HG03520 (cell line): Measurements from ENCODE around the gene MMP24.
"Not testable (repeated sequence)": the region's sequence is repeated elsewhere in the genome, so short reads cannot be mapped to it uniquely, and the experiment has no call there.

Source experiments
- ATAC-seq: cut with Tn5 transposase; IDR thresholded peaks from one replicate; pipeline ENCODE4 v1.9.1; 2021; ENCODE audit warnings: mild to moderate bottlenecking, moderate library complexity; ENCODE audit not compliant: unreplicated experiment

MMP24 gene

DNA sequence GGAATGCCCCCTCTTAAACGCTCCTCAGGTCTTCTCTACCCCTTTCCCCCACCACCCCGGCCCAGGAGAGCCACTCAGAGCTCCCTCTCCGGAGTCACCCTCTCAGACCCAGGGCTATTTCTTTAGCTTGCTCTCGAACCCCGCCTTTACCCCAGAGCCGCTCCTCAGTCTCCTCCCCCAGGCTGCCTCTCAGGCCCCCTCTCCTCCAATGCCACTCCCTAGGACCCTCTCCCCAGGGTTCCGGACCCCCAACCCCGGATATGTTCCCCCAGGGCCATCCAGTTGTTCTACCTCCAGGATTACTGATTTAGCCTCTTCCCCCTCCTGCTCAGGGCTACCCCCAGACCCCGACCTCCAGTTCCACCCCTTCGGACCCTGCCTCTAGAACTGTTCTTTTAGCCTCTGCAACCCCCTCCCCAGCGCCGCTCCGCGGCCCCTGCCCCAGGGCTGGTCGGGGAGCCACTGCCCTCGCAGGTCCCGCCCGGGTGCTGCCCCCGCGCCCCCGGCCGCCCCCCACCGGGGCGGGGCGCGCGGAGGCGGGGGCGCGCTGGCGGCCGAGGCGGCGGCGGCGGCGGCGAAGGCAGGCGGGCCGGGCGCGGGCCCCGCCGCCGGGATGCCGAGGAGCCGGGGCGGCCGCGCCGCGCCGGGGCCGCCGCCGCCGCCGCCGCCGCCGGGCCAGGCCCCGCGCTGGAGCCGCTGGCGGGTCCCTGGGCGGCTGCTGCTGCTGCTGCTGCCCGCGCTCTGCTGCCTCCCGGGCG is at the start of gene MMP24:
Gene MMP24, plus strand, starts transcription at position 565 of the 758 bp plus-strand sequence. Its CDS starts 49 bp downstream, at position 614.
- ATAC-seq = no peak

- no peak for ATAC-seq
Observed at GRCh38 chr20:35179292-35180212, 46.9 kb upstream of the MMP24 start.

GRCh38 chr20:35180266-35180665 is 46.2 kb upstream of the MMP24 start:
- ATAC-seq = no peak

DNA sequence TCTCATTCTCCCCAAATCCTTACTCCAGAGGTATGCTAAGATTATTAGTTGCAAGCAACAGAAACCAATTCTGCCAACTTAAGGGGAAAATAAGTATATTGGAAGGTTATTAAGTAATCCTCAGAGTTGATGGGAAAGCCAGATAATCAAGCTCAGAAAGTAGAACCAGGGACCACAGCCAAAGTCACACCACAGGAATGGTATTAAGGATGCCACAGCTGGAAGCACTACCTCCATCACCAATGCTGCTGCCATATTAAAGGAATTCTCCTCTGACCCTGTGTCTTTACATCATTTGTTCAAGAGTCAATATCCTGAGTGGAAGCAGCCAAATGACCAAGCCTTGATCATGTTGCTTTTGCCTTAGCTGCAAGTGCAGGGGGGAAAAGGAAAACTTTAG is 44.8 kb upstream of the MMP24 start:
- no peak for ATAC-seq

- ATAC-seq = not testable (repeated sequence)
Observed at GRCh38 chr20:35186691-35187289, 39.7 kb upstream of the MMP24 start.

GRCh38 chr20:35187584-35188190 is 38.8 kb upstream of the MMP24 start:
- ATAC-seq = no peak

- not testable (repeated sequence) for ATAC-seq
Observed at GRCh38 chr20:35189223-35189622, 37.3 kb upstream of the MMP24 start.

DNA sequence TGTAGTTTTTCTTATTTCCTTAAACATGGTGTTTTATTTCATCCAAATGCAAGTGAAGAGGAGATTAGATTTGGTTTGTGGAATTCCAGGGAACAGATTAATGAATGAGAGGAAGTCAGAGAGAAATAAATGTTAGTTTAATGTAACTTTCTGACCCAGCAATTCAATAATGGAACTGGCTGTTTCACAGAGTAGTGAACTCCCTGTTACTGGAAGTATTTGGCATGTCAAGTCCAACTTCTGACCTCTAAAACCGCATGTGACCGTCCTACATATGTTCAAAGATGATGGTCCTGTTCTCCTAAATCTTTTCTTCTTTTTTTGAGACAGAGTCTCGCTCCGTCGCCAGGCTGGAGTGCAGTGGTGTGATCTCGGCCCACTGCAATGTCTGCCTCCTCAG is 35.9 kb upstream of the MMP24 start:
- ATAC-seq = no peak

DNA sequence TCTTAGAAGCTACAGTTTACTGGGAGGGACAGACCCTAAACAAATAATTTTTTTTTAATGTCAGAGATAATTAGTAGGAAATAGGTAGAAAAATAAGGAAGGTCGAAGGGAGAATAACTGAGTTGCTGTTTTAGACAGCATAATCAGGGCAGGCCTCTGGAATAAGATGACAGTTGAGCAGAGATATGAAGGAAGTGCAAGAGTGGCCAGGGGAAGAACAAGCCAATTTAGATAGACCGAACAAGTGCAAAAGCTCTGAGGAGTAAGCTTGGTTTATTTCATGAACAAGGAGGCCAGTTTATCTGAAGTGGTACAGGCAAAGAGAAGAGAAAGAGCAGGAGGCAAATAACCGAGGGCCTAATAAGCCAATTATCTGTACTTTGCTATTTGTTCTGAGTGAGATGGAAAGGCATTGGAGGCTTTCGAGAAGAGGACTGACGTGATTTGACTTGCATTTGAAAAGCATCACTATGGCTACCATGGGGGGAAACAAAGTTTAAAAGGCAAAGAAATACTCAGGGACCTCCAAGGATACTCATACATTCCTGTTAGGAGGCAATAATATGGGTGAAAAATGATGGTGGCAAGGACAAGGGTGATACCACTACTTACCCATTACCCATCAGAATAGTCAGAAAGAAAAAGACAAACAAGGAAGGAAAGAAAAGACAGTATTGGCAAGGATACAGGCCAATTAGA is 34.9 kb upstream of the MMP24 start:
- ATAC-seq = no peak

DNA sequence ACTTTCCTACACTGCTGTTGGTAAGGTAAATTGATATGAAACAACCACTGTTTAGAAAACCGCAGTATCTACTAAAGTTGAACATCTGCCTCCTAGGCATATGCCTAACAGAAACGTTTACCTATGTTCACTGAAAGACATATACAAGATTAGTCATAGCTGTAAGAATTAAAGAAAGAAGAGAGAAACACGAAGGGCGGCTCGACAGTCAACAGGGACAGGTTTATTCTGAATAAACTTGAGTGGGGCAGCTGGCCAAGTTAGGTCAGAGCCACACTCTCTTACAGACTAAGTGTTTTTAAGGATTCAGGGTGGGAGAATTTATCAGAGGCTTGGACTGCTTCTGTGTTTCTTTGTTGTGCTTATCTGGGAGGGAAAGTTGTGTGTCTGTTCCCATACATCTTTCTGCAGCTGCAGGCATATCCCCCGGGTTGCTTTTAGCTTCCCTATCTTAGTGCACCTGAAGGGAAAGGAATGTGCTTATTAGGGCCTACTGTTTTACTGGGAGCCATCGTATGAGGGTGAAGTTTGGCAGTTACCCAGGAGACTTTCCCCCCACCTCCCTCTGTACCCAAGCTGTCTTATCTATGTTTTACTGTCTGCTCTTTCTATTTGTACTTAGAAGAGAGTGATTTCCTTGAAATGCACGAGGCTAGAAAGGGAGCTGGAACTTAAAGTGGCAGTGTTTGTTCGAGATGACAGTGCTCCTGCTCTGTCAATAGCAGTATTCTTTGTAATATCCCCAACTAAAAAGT is 34.2 kb upstream of the MMP24 start:
- no peak for ATAC-seq

DNA sequence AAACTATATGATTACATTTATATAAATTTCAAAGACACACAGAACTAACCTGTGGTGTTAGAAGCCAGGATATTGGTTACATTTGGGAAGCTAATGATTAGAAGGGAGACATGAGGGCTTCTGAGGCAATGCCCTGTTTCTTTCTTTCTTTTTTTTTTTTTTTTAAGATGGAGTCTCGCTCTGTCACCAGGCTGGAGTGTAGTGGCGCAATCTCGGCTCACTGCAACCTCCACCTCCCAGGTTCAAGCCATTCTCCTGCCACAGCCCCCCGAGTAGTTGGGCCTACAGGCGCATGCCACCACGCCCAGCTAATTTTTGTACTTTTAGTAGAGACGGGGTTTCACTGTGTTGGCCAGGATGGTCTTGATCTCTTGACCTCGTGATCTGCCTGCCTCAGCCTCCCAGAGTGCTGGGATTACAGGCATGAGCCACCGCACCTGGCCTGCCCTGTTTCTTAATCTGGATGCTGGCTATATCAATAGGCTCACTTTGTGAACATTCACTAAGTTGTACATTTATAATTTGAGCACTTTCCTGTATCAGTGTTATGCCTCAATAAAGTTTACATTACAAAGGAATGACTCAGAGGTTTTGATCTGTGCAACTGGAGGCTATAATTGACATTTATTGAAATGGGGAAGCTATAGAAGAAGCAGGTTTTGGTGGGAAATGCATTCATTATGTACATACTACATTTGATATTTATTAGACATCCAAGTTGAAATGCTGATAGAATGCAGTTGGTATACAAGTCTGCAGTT is 33.3 kb upstream of the MMP24 start:
- not testable (repeated sequence) for ATAC-seq

DNA sequence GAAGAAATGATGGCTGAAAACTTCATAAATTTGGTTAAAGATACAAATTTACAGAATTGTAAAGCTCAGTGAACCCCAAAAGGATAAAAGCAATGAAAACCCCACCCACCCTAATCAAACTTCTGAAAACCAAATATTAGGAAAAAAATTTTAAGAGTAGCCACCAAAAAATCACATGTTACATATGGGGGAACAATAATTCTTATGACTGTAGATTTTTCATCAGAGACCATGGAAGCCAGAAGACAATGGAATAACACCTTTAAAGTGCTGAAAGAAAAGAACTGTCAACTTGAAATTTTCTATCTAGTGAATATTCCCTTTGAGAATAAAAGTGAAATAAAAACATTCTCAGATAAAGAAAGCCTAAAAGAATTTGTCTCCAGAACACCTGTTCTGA is 30.2 kb upstream of the MMP24 start:
- no peak for ATAC-seq

GRCh38 chr20:35199740-35200139 is 26.8 kb upstream of the MMP24 start:
- no peak for ATAC-seq

- ATAC-seq = no peak
Observed at GRCh38 chr20:35200267-35200666, 26.2 kb upstream of the MMP24 start.

- ATAC-seq = not testable (repeated sequence)
Observed at GRCh38 chr20:35201467-35201866, 25.0 kb upstream of the MMP24 start.

DNA sequence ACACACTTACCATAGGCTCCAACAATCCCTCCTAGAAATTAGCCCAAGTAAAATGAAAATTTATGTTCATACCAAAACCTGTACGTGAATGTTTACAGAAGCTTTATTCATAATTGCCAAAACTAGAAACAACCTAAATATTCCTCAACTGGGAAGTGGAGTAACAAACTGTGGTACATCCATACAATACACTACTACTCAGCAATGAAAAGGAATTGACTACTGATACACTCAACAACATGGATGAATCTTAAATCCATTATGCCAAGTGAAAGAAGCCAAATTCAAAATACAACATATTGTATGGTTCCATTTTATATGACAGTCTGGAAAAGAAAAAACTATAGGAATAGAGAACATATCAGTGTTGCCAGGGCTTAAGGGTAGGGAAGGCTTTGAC is 19.7 kb upstream of the MMP24 start:
- ATAC-seq = no peak

GRCh38 chr20:35207950-35208611 is 18.4 kb upstream of the MMP24 start:
- ATAC-seq = no peak
